GM20000 (cell line): ENCODE results near the gene UBE3C.

Experiments used
- DNase-seq: peaks from one replicate; pipeline ENCODE4 v3.0.0; 2012; ENCODE audit warnings: low spot score
- TF ChIP-seq, protein P1 (sequence below): IDR thresholded peaks from 2 replicates; pipeline ENCODE4 v1.5.1; 2012; ENCODE audit warnings: mild to moderate bottlenecking, control low read depth; ENCODE audit errors: extremely low read depth, missing control alignments

UBE3C gene

DNA sequence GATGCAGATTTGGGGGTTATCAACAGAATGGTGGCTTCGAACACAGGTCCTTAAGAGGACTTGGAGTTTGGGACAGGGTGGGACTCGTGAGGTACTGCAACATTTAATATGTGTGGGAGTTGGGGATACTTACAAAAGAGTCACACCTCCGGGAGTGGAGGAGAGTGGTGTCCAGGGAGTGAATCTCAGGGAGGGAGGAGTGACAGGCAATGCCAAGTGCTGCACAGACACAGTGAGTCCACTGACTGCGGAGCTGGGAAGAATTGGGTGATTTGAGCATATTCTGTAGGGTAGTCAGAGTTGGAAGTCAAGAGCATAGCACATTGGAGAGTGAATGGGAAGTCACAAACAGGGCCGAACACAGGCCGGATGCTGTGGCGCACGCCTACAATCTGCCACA, 5.1 kb downstream of the UBE3C start:
- no peak for DNase-seq
- TF ChIP-seq, protein P1, sequence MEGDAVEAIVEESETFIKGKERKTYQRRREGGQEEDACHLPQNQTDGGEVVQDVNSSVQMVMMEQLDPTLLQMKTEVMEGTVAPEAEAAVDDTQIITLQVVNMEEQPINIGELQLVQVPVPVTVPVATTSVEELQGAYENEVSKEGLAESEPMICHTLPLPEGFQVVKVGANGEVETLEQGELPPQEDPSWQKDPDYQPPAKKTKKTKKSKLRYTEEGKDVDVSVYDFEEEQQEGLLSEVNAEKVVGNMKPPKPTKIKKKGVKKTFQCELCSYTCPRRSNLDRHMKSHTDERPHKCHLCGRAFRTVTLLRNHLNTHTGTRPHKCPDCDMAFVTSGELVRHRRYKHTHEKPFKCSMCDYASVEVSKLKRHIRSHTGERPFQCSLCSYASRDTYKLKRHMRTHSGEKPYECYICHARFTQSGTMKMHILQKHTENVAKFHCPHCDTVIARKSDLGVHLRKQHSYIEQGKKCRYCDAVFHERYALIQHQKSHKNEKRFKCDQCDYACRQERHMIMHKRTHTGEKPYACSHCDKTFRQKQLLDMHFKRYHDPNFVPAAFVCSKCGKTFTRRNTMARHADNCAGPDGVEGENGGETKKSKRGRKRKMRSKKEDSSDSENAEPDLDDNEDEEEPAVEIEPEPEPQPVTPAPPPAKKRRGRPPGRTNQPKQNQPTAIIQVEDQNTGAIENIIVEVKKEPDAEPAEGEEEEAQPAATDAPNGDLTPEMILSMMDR: no peak

DNA sequence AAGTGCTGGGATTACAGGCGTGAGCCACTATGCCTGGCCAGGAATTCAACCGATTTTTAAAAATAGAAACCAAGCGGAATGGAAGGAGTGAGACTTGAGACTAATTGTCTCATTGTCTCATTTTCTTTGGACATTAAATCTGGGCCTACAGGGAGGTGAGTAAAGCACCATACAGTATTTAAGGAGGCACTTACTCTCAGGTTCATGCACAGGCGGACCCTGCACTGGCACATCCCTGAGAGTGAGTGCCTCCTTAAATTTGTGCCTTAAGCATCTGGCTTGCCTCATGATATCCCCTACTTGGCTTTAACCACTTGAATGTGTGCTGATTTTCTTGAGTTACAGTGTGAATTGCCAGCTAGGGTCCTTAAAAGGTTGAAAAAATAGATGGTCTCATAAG, 10.6 kb downstream of the UBE3C start:
- no peak for DNase-seq
- TF ChIP-seq, protein P1: no peak

DNA sequence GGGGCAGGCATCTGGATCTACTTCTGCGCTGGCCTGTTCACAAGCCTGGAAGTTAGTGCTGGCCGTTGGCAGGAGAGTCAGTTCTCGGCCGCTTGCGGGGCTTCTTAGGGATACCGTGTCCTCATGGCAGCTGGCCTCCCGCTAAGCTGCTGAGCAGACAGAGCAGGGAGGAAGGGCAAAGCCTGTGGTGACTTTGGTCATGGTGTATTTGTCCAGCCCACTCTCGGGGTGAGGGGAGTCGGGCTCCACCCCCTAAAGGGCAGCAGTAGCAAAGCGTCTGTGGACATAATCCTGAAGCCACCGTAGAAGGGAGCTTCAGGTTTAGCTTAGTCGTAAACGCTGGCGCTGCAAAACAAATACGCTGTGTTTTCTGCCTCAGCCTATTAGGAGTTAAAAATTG, 12.2 kb downstream of the UBE3C start:
- no peak for DNase-seq
- TF ChIP-seq, protein P1: no peak

DNA sequence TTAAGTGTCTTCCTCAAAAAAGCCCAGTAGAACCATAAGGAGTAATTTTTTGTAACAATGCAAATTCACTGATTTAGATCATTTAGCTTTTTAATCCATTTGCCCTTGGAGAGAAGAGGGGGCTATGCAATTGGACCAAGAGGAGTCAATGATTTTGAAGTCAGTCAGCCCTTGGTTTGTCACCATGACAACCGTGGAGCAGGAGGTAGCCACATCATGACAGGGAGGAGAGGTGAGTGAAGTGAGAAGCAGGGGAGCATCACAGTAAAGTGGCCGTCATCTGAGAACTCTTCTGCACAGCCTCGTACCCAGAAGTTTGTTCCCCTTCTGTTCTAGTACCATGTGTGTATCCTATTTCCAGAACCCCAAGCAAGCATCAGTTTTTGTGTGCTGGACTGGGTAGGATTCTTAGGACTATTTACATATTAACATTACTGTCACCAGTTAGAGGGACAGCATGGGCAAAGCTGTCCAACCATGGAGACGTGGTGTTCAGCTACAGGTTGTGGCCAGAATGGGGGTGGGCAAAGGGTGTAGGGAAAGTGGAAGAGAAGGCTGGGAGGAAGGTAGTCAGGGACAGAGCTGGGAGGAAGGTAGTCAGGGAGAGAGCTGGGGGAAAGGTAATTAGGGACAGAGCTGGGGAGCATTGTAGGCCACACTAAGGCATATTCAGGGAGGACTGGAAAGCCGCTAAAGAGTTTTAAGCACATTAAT, 13.1 kb downstream of the UBE3C start:
- TF ChIP-seq, protein P1: no peak

DNA sequence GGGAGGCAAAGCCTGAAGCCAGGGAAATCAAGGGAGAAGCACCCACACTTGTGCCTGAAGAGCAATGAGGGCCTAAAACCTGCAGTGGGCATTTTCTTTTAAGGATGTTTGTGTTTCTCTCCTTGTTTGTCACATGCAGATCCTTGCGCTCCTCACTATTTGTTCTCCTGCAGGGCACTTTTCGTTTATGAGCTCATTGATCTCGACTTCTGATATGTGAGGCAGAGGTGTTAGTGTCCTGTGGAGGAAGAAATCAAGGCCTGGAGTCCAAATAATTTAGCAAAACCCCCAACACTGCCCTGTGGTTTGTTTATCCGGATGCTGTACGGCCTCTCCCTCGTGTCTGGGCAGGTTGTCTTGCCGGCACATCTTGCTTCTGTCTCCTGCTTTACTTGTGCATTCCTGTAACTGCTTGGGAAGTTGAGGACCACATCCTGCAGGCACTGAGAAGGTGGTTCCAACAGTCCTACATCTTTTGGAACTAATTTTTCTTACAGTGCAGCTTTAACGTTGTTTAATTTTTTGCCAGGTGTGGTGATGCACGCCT, 13.7 kb downstream of the UBE3C start:
- TF ChIP-seq, protein P1: no peak
- no peak for DNase-seq

More for the DNA sequence above, 13.1 kb downstream of the UBE3C start:
- DNase-seq: no peak

DNA sequence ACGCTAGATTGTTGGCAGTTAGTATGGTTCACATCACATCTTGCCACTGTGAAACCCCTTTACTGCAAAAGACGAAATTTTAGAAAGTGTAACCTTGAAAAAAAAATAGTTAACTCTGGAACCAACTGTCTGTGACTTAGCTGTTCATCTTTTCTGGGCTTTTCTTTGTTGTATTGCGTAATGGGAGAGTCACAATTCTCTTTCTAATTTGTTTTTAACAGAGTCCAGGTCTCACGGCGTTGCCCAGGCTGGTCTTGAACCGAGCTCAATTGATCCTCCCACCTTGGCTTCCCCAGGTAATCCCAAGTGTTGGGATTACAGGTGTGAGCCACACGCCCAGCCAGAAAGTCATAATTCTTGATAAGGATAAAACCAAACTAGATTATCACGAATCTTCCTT, 14.5 kb downstream of the UBE3C start:
- DNase-seq: no peak

DNA sequence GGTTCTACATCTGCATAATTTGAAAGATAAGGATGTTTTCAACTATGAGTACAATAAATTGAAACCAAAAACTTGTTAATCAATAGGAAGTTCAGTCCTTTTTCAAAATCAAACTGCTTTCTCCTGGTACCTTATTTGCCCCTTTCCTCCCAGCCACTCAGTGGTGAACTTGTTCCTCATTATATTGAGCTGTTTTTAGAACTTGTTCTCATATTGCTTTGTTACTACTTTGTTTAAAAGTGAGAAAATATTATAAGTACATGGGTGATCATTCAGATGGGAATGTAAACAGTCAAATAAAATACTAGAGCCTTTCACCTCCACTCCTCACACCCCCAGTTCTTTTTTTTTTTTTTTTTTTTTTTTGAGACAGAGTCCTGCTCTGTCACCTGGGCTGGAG, 17.2 kb downstream of the UBE3C start:
- TF ChIP-seq, protein P1: no peak
- no peak for DNase-seq

More for the DNA sequence above, 14.5 kb downstream of the UBE3C start:
- TF ChIP-seq, protein P1: no peak
